ENCODE measurements around the gene PIGH.

Gene PIGH

DNA sequence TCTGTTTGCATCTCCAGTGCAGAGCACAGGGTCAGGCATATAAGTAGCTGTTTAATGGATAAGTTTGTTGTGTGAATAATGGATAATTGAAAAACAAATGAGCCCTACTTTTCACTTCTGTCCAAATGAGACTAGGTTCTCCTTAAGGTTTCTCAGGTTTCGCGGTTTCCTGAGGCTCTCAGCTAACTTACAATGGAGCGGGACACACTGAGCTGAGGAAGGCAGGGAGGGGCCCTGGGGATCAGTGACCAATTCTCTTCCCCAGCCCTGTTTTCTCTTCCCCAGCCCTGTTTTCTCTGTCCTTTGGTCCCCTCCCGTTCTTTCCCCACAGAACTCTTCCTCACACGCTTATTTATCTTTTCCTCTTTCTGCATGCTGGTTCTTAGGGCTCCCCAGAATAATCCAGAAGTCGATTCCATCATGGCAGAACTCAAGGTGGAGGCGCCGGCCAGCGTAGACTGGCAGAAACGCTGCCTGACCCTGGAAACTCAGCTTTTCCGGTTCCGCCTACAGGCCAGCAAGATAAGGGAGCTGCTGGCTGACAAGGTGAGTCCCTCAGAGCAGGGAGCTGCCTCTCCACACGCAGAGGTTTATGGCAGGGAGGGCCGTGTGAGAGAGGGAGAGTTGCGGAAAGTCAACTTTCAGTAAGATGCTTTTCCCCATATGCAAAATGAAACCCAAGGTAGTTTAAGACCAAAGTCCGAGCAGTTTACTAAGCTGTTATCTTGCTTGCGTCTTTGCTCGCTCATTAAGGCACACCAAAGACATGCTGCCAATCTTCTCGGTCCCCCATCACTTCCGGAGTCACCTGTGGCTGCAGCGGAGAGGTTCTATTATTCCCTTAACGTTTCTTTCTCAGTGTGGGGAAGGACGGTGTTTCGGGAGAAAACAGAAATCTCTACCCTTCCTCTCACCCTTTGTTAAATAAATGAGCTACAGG, 58.4 kb downstream of the PIGH start:
- TF ChIP-seq, protein P1, sequence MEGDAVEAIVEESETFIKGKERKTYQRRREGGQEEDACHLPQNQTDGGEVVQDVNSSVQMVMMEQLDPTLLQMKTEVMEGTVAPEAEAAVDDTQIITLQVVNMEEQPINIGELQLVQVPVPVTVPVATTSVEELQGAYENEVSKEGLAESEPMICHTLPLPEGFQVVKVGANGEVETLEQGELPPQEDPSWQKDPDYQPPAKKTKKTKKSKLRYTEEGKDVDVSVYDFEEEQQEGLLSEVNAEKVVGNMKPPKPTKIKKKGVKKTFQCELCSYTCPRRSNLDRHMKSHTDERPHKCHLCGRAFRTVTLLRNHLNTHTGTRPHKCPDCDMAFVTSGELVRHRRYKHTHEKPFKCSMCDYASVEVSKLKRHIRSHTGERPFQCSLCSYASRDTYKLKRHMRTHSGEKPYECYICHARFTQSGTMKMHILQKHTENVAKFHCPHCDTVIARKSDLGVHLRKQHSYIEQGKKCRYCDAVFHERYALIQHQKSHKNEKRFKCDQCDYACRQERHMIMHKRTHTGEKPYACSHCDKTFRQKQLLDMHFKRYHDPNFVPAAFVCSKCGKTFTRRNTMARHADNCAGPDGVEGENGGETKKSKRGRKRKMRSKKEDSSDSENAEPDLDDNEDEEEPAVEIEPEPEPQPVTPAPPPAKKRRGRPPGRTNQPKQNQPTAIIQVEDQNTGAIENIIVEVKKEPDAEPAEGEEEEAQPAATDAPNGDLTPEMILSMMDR (IDR thresholded peaks at IDR 0.05), result no peak
- Histone ChIP-seq H3K4me3 (no peak overlapping the region), H3K27ac (no peak overlapping the region)
- no peak for DNase-seq (ENCODE audit: low spot score)
